Motor neuron (in vitro differentiated cells): ENCODE results near the gene TRAF5. TPM values are rescaled to one million over a fixed set of nuclear protein-coding genes. Genes with fewer than 3 reads are reported as not detected.

Source experiments
- ATAC-seq, 8 experiments: fragments of 200-7000 bp; cut with Tn5 transposase; replicated peaks in 6 of 8; 2 replicates each; pipeline ENCODE4 v1.8.0; 2021; ENCODE audit warnings: mild to moderate bottlenecking in 8 of 8, moderate library complexity in 8 of 8
- H3K27ac ChIP-seq, 2 donors: fragments of 250-450 bp; sonication (Bioruptor Pico); 2 replicates each; pipeline ENCODE4 v1.9.0; 2021; ENCODE audit warnings: antibody characterized with exemption in 2 of 2, mild to moderate bottlenecking in 2 of 2, moderate library complexity in 1 of 2
- H3K4me1 ChIP-seq, 2 donors: fragments of 250-450 bp; sonication (Bioruptor Pico); replicated peaks in 1 of 2; 2 replicates each; pipeline ENCODE4 v1.6.1; 2021; ENCODE audit warnings: antibody characterized with exemption in 2 of 2, mild to moderate bottlenecking in 2 of 2, moderate library complexity in 1 of 2
- H3K4me3 ChIP-seq, 5 donors: fragments of 250-450 bp; sonication (Bioruptor Pico); 2 replicates each; pipeline ENCODE4 v1.9.0; 2021; ENCODE audit warnings: antibody characterized with exemption in 5 of 5, mild to moderate bottlenecking in 5 of 5, moderate library complexity in 4 of 5
- WGBS, 10 experiments: fragments of 450-650 bp; shearing (Covaris generic); methylation state at CpG; one replicate each; pipeline ENCODE4 v1.0.0; 2022; 5-methylcytosine and 5-hydroxymethylcytosine counted together
- in situ Hi-C, 9 experiments: fragments of 400-800 bp; cut with MboI; loops; one replicate each; pipeline ENCODE4 v1.15.0; 2021; ENCODE audit warnings: low sequenced_read_pairs in 9 of 9, low pct_unique_long_range_greater_than_20kb in 2 of 9; ENCODE audit not compliant: unreplicated experiment in 9 of 9
- total RNA-seq, 8 experiments: library from RNA; unstranded; fragments of 300-600 nt; gene quantifications; 2 replicates each; pipeline versions ENCODE4 v1.2.3 to v1.2.4, GENCODE V29; 2022

Gene TRAF5
- total RNA-seq, 8 experiments from 2014 or later, result 2.0 to 18.9 (median 6.1) TPM

- in situ Hi-C loops, result loop anchor here in 4 of 9 experiments (25.0 kb wide), 2 partner anchors 182 to 332 kb away; no protein-coding TSS in a partner anchor
- Histone ChIP-seq H3K4me3 (no peak overlapping the region), H3K27ac (no peak overlapping the region), H3K4me1 (peaks cover 10 to 15% of the 10 kb centered on the region in 2 donors)
- no peak for ATAC-seq
- 83 to 100% (median 96%) methylated on average over 1 to 8 of the region's 8 CpGs; no CpG with 5 or more reads in 1 of the 10 experiments for WGBS, 10 experiments
Observed at GRCh38 chr1:211330282-211330936, 3.8 kb downstream of the TRAF5 start.

GRCh38 chr1:211331011-211331709 lies 4.5 kb downstream of the TRAF5 start:
- ATAC-seq, result no peak
- no peak overlapping the region for H3K4me3 ChIP-seq
- 82 to 100% (median 95%) methylated on average over 2 to 3 of the region's 3 CpGs; no CpG with 5 or more reads in 2 of the 10 experiments for WGBS, 10 experiments
- no peak overlapping the region for H3K27ac ChIP-seq
- in situ Hi-C loops, result loop anchor here in 4 of 9 experiments (25.0 kb wide), 2 partner anchors 181 to 331 kb away; no protein-coding TSS in a partner anchor
- peaks cover 10 to 15% of the 10 kb centered on the region in 2 donors for H3K4me1 ChIP-seq

GRCh38 chr1:211332036-211332616 lies 5.5 kb downstream of the TRAF5 start:
- H3K4me3 ChIP-seq, result no peak overlapping the region
- no peak overlapping the region for H3K27ac ChIP-seq
- H3K4me1 ChIP-seq, result peaks cover 13 to 15% of the 10 kb centered on the region in 2 donors
- ATAC-seq, result peak in 3 of 8 experiments; percentile 17 to 46 (median 18)
- WGBS, 10 experiments, result 80 to 100% (median 87%) methylated on average over 1 to 3 of the region's 3 CpGs; no CpG with 5 or more reads in 4 of the 10 experiments
- in situ Hi-C loops, result loop anchor here in 4 of 9 experiments (25.0 kb wide), 2 partner anchors 180 to 330 kb away; no protein-coding TSS in a partner anchor

GRCh38 chr1:211332830-211333229 lies 6.2 kb downstream of the TRAF5 start:
- H3K27ac ChIP-seq, result no peak overlapping the region
- WGBS, 10 experiments, result 88 to 100% (median 98%) methylated on average over 2 of the region's 2 CpGs; no CpG with 5 or more reads in 4 of the 10 experiments
- H3K4me3 ChIP-seq, result no peak overlapping the region
- in situ Hi-C loops, result loop anchor here in 4 of 9 experiments (25.0 kb wide), 2 partner anchors 179 to 329 kb away; no protein-coding TSS in a partner anchor
- H3K4me1 ChIP-seq, result peaks cover 15 to 17% of the 10 kb centered on the region in 2 donors
- ATAC-seq, result peak in 4 of 8 experiments; percentile 36 to 61 (median 52)

- Histone ChIP-seq H3K27ac (no peak overlapping the region), H3K4me3 (no peak overlapping the region), H3K4me1 (peaks cover 15 to 18% of the 10 kb centered on the region in 2 donors)
- ATAC-seq, result no peak
- in situ Hi-C loops, result loop anchor here in 4 of 9 experiments (25.0 kb wide), 2 partner anchors 178 to 328 kb away; no protein-coding TSS in a partner anchor
- 60 to 100% (median 78%) methylated on average over 1 of the region's 1 CpG; no CpG with 5 or more reads in 5 of the 10 experiments for WGBS, 10 experiments
Observed at GRCh38 chr1:211333906-211334305, 7.3 kb downstream of the TRAF5 start.

- WGBS, 10 experiments, result 0 to 100% (median 80%) methylated on average over 1 to 4 of the region's 4 CpGs; no CpG with 5 or more reads in 3 of the 10 experiments
- peaks cover 15 to 18% of the 10 kb centered on the region in 2 donors for H3K4me1 ChIP-seq
- no peak overlapping the region for H3K4me3 ChIP-seq
- no peak overlapping the region for H3K27ac ChIP-seq
- in situ Hi-C loops, result loop anchor here in 4 of 9 experiments (25.0 kb wide), 2 partner anchors 177 to 327 kb away; no protein-coding TSS in a partner anchor
- ATAC-seq, result no peak
Observed at GRCh38 chr1:211334986-211335385, 8.4 kb downstream of the TRAF5 start.

- no peak overlapping the region for H3K4me3 ChIP-seq
- no peak overlapping the region for H3K27ac ChIP-seq
- 79 to 100% (median 92%) methylated on average over 2 to 3 of the region's 3 CpGs; no CpG with 5 or more reads in 5 of the 10 experiments for WGBS, 10 experiments
- in situ Hi-C loops, result loop anchor here in 4 of 9 experiments (25.0 kb wide), 2 partner anchors 177 to 327 kb away; no protein-coding TSS in a partner anchor
- ATAC-seq, result no peak
- peaks cover 15 to 18% of the 10 kb centered on the region in 2 donors for H3K4me1 ChIP-seq
Observed at GRCh38 chr1:211335522-211336157, 9.0 kb downstream of the TRAF5 start.

- Histone ChIP-seq H3K4me3 (no peak overlapping the region), H3K4me1 (peaks cover 15 to 18% of the 10 kb centered on the region in 2 donors), H3K27ac (no peak overlapping the region)
- in situ Hi-C loops, result loop anchor here in 4 of 9 experiments (25.0 kb wide), 2 partner anchors 176 to 326 kb away; no protein-coding TSS in a partner anchor
- 80 to 97% (median 82%) methylated on average over 1 to 3 of the region's 3 CpGs; no CpG with 5 or more reads in 7 of the 10 experiments for WGBS, 10 experiments
- ATAC-seq, result no peak
Observed at GRCh38 chr1:211336161-211336560, 9.5 kb downstream of the TRAF5 start.

GRCh38 chr1:211336775-211337174 lies 10.1 kb downstream of the TRAF5 start:
- in situ Hi-C loops, result loop anchor here in 4 of 9 experiments (25.0 kb wide), 2 partner anchors 176 to 326 kb away; no protein-coding TSS in a partner anchor
- 80 to 100% (median 95%) methylated on average over 1 to 15 of the region's 15 CpGs for WGBS, 10 experiments
- Histone ChIP-seq H3K4me3 (no peak overlapping the region), H3K27ac (peak overlapping the region in 1 of 2 donors; percentile 74), H3K4me1 (peaks cover 15 to 18% of the 10 kb centered on the region in 2 donors)
- ATAC-seq, result no peak

- Histone ChIP-seq H3K4me1 (peaks cover 12 to 13% of the 10 kb centered on the region in 2 donors), H3K4me3 (no peak overlapping the region), H3K27ac (peak overlapping the region; percentile 65 to 74)
- in situ Hi-C loops, result loop anchor here in 4 of 9 experiments (25.0 kb wide), 2 partner anchors 175 to 325 kb away; no protein-coding TSS in a partner anchor
- ATAC-seq, result peak in 5 of 8 experiments; percentile 74 to 95 (median 89)
- WGBS, 10 experiments, result 68 to 88% (median 83%) methylated on average over 1 to 7 of the region's 7 CpGs; no CpG with 5 or more reads in 1 of the 10 experiments
Observed at GRCh38 chr1:211337430-211338223, 11.0 kb downstream of the TRAF5 start.

- Histone ChIP-seq H3K4me1 (peaks cover 10 to 12% of the 10 kb centered on the region in 2 donors), H3K27ac (no peak overlapping the region), H3K4me3 (no peak overlapping the region)
- peak in 3 of 8 experiments; percentile 36 to 63 (median 57) for ATAC-seq
- in situ Hi-C loops, result loop anchor here in 4 of 9 experiments (25.0 kb wide), 2 partner anchors 174 to 324 kb away; no protein-coding TSS in a partner anchor
- WGBS, 10 experiments, result 39 to 100% (median 87%) methylated on average over 1 to 4 of the region's 4 CpGs; no CpG with 5 or more reads in 3 of the 10 experiments
Observed at GRCh38 chr1:211338224-211338620, 11.6 kb downstream of the TRAF5 start.
